Measurements from ENCODE around the gene MYO1D. TPM values are rescaled to one million over a fixed set of nuclear protein-coding genes. Genes with fewer than 3 reads are reported as not detected.

The MYO1D gene
- total and polyA plus RNA-seq, 2 experiments from 2014 or later, result 34.3 to 43.7 TPM

DNA sequence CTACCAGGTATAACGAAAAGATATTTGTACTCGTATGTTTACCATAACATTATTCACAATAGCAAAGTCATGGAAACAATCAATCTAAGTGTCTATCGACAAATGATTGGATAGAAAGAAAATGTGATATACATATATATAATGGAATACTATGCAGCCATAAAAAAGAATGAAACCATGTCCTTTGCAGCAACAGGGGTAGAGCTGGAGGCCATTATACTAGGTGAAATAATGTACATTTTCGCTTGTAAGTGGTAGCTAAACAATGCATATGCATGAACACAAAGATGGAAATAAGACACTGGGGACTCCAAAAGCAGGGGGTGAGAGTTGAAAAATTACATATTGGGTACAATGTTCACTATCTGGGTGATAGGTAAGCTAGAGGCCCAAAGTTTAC is 124.0 kb downstream of the MYO1D start:
- TF ChIP-seq, protein P1, sequence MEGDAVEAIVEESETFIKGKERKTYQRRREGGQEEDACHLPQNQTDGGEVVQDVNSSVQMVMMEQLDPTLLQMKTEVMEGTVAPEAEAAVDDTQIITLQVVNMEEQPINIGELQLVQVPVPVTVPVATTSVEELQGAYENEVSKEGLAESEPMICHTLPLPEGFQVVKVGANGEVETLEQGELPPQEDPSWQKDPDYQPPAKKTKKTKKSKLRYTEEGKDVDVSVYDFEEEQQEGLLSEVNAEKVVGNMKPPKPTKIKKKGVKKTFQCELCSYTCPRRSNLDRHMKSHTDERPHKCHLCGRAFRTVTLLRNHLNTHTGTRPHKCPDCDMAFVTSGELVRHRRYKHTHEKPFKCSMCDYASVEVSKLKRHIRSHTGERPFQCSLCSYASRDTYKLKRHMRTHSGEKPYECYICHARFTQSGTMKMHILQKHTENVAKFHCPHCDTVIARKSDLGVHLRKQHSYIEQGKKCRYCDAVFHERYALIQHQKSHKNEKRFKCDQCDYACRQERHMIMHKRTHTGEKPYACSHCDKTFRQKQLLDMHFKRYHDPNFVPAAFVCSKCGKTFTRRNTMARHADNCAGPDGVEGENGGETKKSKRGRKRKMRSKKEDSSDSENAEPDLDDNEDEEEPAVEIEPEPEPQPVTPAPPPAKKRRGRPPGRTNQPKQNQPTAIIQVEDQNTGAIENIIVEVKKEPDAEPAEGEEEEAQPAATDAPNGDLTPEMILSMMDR (IDR thresholded peaks at IDR 0.05; ENCODE audit: low read depth, low read length), result no peak
- H3K4me1 ChIP-seq (ENCODE audit: low read depth), result no peaks in the 10 kb centered on the region
- H3K27ac ChIP-seq, result no peak overlapping the region
- no peak for DNase-seq (ENCODE audit: low read depth in 1 of 2, low spot score in 1 of 2)
- H3K27me3 ChIP-seq, result no peaks in the 10 kb centered on the region
- no peaks in the 10 kb centered on the region for H3K9me3 ChIP-seq (ENCODE audit: low read depth)
- H3K36me3 ChIP-seq, result peaks cover 5% of the 10 kb centered on the region
- no peak overlapping the region for H3K4me3 ChIP-seq

- no peaks in the 10 kb centered on the region for H3K9me3 ChIP-seq (ENCODE audit: low read depth)
- no peak overlapping the region for H3K27ac ChIP-seq
- H3K4me3 ChIP-seq, result no peak overlapping the region
- H3K27me3 ChIP-seq, result no peaks in the 10 kb centered on the region
- TF ChIP-seq, protein P1 (IDR thresholded peaks at IDR 0.05; ENCODE audit: low read depth, low read length), result no peak
- H3K4me1 ChIP-seq (ENCODE audit: low read depth), result no peaks in the 10 kb centered on the region
- no peak for DNase-seq (ENCODE audit: low read depth in 1 of 2, low spot score in 1 of 2)
- peaks cover 5% of the 10 kb centered on the region for H3K36me3 ChIP-seq
Measured at GRCh38 chr17:32747856-32748255, 129.1 kb downstream of the MYO1D start.

- Histone ChIP-seq H3K9me3 (ENCODE audit: low read depth) (no peaks in the 10 kb centered on the region), H3K4me3 (no peak overlapping the region), H3K4me1 (ENCODE audit: low read depth) (no peaks in the 10 kb centered on the region), H3K36me3 (peaks cover 12% of the 10 kb centered on the region), H3K27ac (no peak overlapping the region), H3K27me3 (no peaks in the 10 kb centered on the region)
- peak in 1 of 2 donors; percentile 80 for DNase-seq (ENCODE audit: low read depth in 1 of 2, low spot score in 1 of 2)
- TF ChIP-seq, protein P1 (IDR thresholded peaks at IDR 0.05; ENCODE audit: low read depth, low read length), result no peak
Measured at GRCh38 chr17:32746698-32747097, 130.2 kb downstream of the MYO1D start.

DNA sequence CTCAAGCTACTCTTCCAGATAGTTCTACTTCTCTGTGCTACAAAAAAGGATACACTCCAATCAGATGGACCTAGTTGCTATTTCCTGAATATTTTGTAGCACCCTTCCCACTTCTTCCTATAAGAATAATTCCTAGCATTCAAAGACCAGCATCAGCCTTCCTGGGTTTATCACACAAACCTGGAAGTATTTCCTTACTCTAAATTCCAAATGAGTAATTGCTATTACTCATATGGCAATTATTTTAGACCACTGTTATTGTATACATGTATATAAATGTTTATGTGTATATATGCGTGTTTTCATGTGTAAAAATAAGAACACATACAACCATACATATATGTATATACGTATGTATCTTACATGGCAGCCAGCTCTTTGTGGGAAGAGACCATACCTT is 130.6 kb downstream of the MYO1D start:
- Histone ChIP-seq H3K9me3 (ENCODE audit: low read depth) (no peaks in the 10 kb centered on the region), H3K4me1 (ENCODE audit: low read depth) (no peaks in the 10 kb centered on the region), H3K4me3 (no peak overlapping the region), H3K36me3 (peaks cover 12% of the 10 kb centered on the region), H3K27me3 (no peaks in the 10 kb centered on the region), H3K27ac (no peak overlapping the region)
- TF ChIP-seq, protein P1 (IDR thresholded peaks at IDR 0.05; ENCODE audit: low read depth, low read length), result no peak
- no peak for DNase-seq (ENCODE audit: low read depth in 1 of 2, low spot score in 1 of 2)

GRCh38 chr17:32742681-32743538 is 134.0 kb downstream of the MYO1D start:
- Histone ChIP-seq H3K4me3 (no peak overlapping the region), H3K9me3 (ENCODE audit: low read depth) (no peaks in the 10 kb centered on the region), H3K27me3 (no peaks in the 10 kb centered on the region), H3K27ac (no peak overlapping the region), H3K4me1 (ENCODE audit: low read depth) (no peaks in the 10 kb centered on the region), H3K36me3 (peaks cover 7% of the 10 kb centered on the region)
- TF ChIP-seq, protein P1 (IDR thresholded peaks at IDR 0.05; ENCODE audit: low read depth, low read length), result no peak
- no peak for DNase-seq (ENCODE audit: low read depth in 1 of 2, low spot score in 1 of 2)
